Motor neuron (in vitro differentiated cells): ENCODE measurements around the gene ATXN10. TPM values are rescaled to one million over a fixed set of nuclear protein-coding genes. Genes with fewer than 3 reads are reported as not detected.
A peak's percentile ranks its signal among the peaks of the same experiment; 100 is the strongest.

Source experiments
- ATAC-seq, 8 experiments: fragments of 200-7000 bp; cut with Tn5 transposase; replicated peaks in 6 of 8; 2 replicates each; pipeline ENCODE4 v1.8.0; 2021; ENCODE audit warnings: mild to moderate bottlenecking in 8 of 8, moderate library complexity in 8 of 8
- H3K27ac ChIP-seq, 2 donors: fragments of 250-450 bp; sonication (Bioruptor Pico); 2 replicates each; pipeline ENCODE4 v1.9.0; 2021; ENCODE audit warnings: antibody characterized with exemption in 2 of 2, mild to moderate bottlenecking in 2 of 2, moderate library complexity in 1 of 2
- H3K4me1 ChIP-seq, 2 donors: fragments of 250-450 bp; sonication (Bioruptor Pico); replicated peaks in 1 of 2; 2 replicates each; pipeline ENCODE4 v1.6.1; 2021; ENCODE audit warnings: antibody characterized with exemption in 2 of 2, mild to moderate bottlenecking in 2 of 2, moderate library complexity in 1 of 2
- H3K4me3 ChIP-seq, 5 donors: fragments of 250-450 bp; sonication (Bioruptor Pico); 2 replicates each; pipeline ENCODE4 v1.9.0; 2021; ENCODE audit warnings: antibody characterized with exemption in 5 of 5, mild to moderate bottlenecking in 5 of 5, moderate library complexity in 4 of 5
- WGBS, 10 experiments: fragments of 450-650 bp; shearing (Covaris generic); methylation state at CpG; one replicate each; pipeline ENCODE4 v1.0.0; 2022; 5-methylcytosine and 5-hydroxymethylcytosine counted together
- in situ Hi-C, 9 experiments: fragments of 400-800 bp; cut with MboI; loops; one replicate each; pipeline ENCODE4 v1.15.0; 2021; ENCODE audit warnings: low sequenced_read_pairs in 9 of 9, low pct_unique_long_range_greater_than_20kb in 2 of 9; ENCODE audit not compliant: unreplicated experiment in 9 of 9
- total RNA-seq, 8 experiments: library from RNA; unstranded; fragments of 300-600 nt; gene quantifications; 2 replicates each; pipeline versions ENCODE4 v1.2.3 to v1.2.4, GENCODE V29; 2022

The ATXN10 gene
- total RNA-seq, 8 experiments from 2014 or later, result 61.1 to 122 (median 89.1) TPM

GRCh38 chr22:45684752-45685574, 13.3 kb downstream of the ATXN10 start:
- WGBS, 10 experiments, result 42 to 100% (median 90%) methylated on average over 3 to 5 of the region's 5 CpGs
- in situ Hi-C loops, result no loop called here
- Histone ChIP-seq H3K4me3 (no peak overlapping the region), H3K27ac (no peak overlapping the region), H3K4me1 (peaks cover 0 to 7% of the 10 kb centered on the region in 2 donors)
- peak in 1 of 8 experiments; percentile 55 for ATAC-seq

GRCh38 chr22:45686004-45686403, 14.4 kb downstream of the ATXN10 start:
- in situ Hi-C loops, result no loop called here
- 67 to 100% (median 85%) methylated on average over 1 to 2 of the region's 2 CpGs for WGBS, 10 experiments
- Histone ChIP-seq H3K4me1 (peaks cover 0 to 7% of the 10 kb centered on the region in 2 donors), H3K4me3 (no peak overlapping the region), H3K27ac (no peak overlapping the region)
- ATAC-seq, result no peak

DNA sequence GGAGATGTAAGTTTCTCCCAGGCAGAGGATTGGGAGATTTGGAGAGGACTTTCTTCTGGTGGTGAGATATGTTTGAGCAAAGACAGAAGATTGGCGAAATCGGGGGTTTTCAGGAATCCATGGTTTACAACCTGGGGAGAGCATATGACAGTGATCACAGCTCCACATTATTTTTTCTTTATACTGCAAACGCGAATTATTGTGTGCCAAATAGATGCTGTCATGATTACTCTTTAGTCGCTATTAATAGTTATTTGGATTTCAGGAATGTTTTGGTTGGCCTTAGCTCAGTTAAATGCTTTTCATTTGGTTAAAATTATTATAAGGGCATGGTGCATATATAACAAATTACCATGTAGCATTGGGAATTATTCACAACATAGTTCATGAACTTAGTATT, 15.2 kb downstream of the ATXN10 start:
- no peak overlapping the region for H3K4me3 ChIP-seq
- no peak for ATAC-seq
- peaks cover 0 to 7% of the 10 kb centered on the region in 2 donors for H3K4me1 ChIP-seq
- H3K27ac ChIP-seq, result no peak overlapping the region
- in situ Hi-C loops, result no loop called here
- WGBS, 10 experiments, result 10 to 100% (median 96%) methylated on average over 1 to 5 of the region's 5 CpGs; no CpG with 5 or more reads in 1 of the 10 experiments

- WGBS, 10 experiments, result 10 to 100% (median 91%) methylated on average over 2 to 3 of the region's 4 CpGs; no CpG with 5 or more reads in 2 of the 10 experiments
- Histone ChIP-seq H3K4me1 (peaks cover 2 to 7% of the 10 kb centered on the region in 2 donors), H3K4me3 (no peak overlapping the region), H3K27ac (no peak overlapping the region)
- ATAC-seq, result peak in 3 of 8 experiments; percentile 42 to 69 (median 61)
- in situ Hi-C loops, result no loop called here
Observed at GRCh38 chr22:45688600-45689080, 17.0 kb downstream of the ATXN10 start.

DNA sequence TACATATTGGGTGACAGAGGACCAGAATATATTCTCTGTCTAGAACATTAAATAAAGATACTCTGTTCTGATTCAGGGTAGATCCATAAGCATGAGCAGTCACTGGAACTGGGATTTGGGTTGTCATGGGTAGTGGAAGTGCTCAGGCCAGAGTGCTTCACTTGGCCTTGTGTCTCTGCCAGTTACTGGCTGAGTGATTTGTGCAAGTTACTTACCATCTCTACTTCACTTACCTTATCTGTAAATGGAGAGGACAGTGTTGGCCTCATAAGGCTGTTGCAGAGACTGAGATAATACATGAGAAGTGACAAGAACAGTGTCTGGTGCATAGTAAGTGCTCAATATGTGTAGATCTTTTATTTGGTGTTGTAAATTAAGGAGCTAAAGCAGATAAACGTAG, 17.6 kb downstream of the ATXN10 start:
- 80 to 100% (median 92%) methylated on average over 1 of the region's 1 CpG; no CpG with 5 or more reads in 3 of the 10 experiments for WGBS, 10 experiments
- no peak for ATAC-seq
- H3K4me3 ChIP-seq, result no peak overlapping the region
- H3K27ac ChIP-seq, result no peak overlapping the region
- peaks cover 2 to 5% of the 10 kb centered on the region in 2 donors for H3K4me1 ChIP-seq
- in situ Hi-C loops, result no loop called here

DNA sequence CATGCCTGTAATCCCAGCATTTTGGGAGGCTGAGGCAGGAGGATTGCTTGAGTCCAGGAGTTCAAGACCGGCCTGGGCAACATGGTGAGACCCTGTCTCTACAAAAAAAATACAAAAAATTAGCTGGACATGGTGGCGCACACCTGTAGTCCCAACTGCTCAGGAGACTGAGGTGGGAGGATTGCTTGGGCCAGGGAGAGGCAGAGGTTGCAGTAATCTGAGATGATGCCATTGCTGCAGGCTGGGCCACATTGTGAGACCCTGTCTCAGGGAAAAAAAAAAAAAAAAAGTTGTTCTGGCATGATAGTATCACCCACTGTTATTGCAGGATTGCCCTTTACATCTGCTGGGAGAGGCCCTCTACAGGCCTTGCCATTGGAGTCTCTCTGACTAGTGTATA, 18.4 kb downstream of the ATXN10 start:
- WGBS, 10 experiments, result 83 to 100% (median 88%) methylated on average over 1 to 2 of the region's 2 CpGs; no CpG with 5 or more reads in 3 of the 10 experiments
- H3K27ac ChIP-seq, result no peak overlapping the region
- ATAC-seq, result peak in 1 of 8 experiments; percentile 39
- H3K4me3 ChIP-seq, result no peak overlapping the region
- in situ Hi-C loops, result no loop called here
- H3K4me1 ChIP-seq, result peaks cover 0 to 2% of the 10 kb centered on the region in 2 donors

- peak in 4 of 8 experiments; percentile 10 to 43 (median 26) for ATAC-seq
- Histone ChIP-seq H3K4me1 (peaks cover 0 to 2% of the 10 kb centered on the region in 2 donors), H3K4me3 (no peak overlapping the region), H3K27ac (no peak overlapping the region)
- in situ Hi-C loops, result no loop called here
- WGBS, 10 experiments, result 0 to 100% (median 78%) methylated on average over 1 of the region's 1 CpG; no CpG with 5 or more reads in 2 of the 10 experiments
Observed at GRCh38 chr22:45692549-45692948, 20.9 kb downstream of the ATXN10 start.

GRCh38 chr22:45693835-45694234, 22.2 kb downstream of the ATXN10 start:
- no peak overlapping the region for H3K4me3 ChIP-seq
- H3K27ac ChIP-seq, result no peak overlapping the region
- peaks cover 0 to 2% of the 10 kb centered on the region in 2 donors for H3K4me1 ChIP-seq
- WGBS, 10 experiments, result 86 to 100% (median 100%) methylated on average over 1 to 4 of the region's 4 CpGs; no CpG with 5 or more reads in 1 of the 10 experiments
- no peak for ATAC-seq
- in situ Hi-C loops, result no loop called here

- ATAC-seq, result no peak
- 80 to 99% (median 90%) methylated on average over 2 to 6 of the region's 6 CpGs for whole genome bisulfite sequencing, 10 experiments
- H3K4me3 ChIP-seq, result no peak overlapping the region
- in situ Hi-C loops, result no loop called here
- peaks cover 0 to 2% of the 10 kb centered on the region in 2 donors for H3K4me1 ChIP-seq
- no peak overlapping the region for H3K27ac ChIP-seq
Observed at GRCh38 chr22:45696227-45696626, 24.6 kb downstream of the ATXN10 start.

- in situ Hi-C loops, result no loop called here
- H3K4me3 ChIP-seq, result no peak overlapping the region
- H3K4me1 ChIP-seq, result no peaks in the 10 kb centered on the region
- 46 to 100% (median 97%) methylated on average over 1 to 4 of the region's 4 CpGs for WGBS, 10 experiments
- H3K27ac ChIP-seq, result no peak overlapping the region
- ATAC-seq, result peak in 1 of 8 experiments; percentile 36
Observed at GRCh38 chr22:45698094-45698493, 26.5 kb downstream of the ATXN10 start.

- Histone ChIP-seq H3K27ac (no peak overlapping the region), H3K4me1 (no peaks in the 10 kb centered on the region), H3K4me3 (no peak overlapping the region)
- no peak for ATAC-seq
- in situ Hi-C loops, result no loop called here
- WGBS, 10 experiments, result 83 to 100% (median 97%) methylated on average over 1 to 3 of the region's 3 CpGs; no CpG with 5 or more reads in 1 of the 10 experiments
Observed at GRCh38 chr22:45702981-45703380, 31.3 kb downstream of the ATXN10 start.

GRCh38 chr22:45703758-45704157, 32.1 kb downstream of the ATXN10 start:
- H3K27ac ChIP-seq, result no peak overlapping the region
- ATAC-seq, result peak in 1 of 8 experiments; percentile 57
- H3K4me3 ChIP-seq, result no peak overlapping the region
- WGBS, 10 experiments, result 44 to 100% (median 92%) methylated on average over 1 to 2 of the region's 2 CpGs; no CpG with 5 or more reads in 5 of the 10 experiments
- H3K4me1 ChIP-seq, result no peaks in the 10 kb centered on the region
- in situ Hi-C loops, result no loop called here

DNA sequence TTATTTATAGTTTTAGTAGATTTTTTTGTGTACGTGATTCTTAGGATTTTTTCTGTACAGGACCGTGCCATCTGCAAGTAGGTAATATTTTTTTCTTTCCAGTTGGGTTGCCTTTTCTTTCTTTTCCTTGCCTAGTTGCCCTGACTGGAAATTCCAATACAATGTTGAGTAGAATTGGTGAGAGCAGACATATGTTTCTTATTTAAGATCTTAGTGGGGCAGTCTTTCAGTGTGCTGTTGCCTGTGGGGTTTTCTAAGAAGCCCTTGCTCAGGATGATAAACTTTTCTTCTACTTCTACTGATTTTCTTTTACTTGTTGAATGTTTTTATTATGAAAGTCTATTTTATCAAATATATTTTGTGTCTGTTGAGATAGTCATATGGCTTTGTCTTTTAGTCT, 33.0 kb downstream of the ATXN10 start:
- Histone ChIP-seq H3K4me3 (no peak overlapping the region), H3K27ac (no peak overlapping the region), H3K4me1 (peaks cover 7 to 8% of the 10 kb centered on the region in 2 donors)
- in situ Hi-C loops, result no loop called here
- ATAC-seq, result no peak
- 91 to 100% (median 100%) methylated on average over 1 to 2 of the region's 2 CpGs for WGBS, 10 experiments
